ENCODE measurements around the gene UVRAG.

Gene UVRAG

GRCh38 chr11:76139314-76139713, 324.3 kb downstream of the UVRAG start:
- no peak for TF ChIP-seq CTCF (IDR thresholded peaks at IDR 0.05; ENCODE audit: control insufficient read depth, extremely low read depth, insufficient read depth)
- DNase-seq (ENCODE audit: low read depth): no peak
- H3K4me3 ChIP-seq (ENCODE audit: low read depth, low read length): no peak overlapping the region

DNA sequence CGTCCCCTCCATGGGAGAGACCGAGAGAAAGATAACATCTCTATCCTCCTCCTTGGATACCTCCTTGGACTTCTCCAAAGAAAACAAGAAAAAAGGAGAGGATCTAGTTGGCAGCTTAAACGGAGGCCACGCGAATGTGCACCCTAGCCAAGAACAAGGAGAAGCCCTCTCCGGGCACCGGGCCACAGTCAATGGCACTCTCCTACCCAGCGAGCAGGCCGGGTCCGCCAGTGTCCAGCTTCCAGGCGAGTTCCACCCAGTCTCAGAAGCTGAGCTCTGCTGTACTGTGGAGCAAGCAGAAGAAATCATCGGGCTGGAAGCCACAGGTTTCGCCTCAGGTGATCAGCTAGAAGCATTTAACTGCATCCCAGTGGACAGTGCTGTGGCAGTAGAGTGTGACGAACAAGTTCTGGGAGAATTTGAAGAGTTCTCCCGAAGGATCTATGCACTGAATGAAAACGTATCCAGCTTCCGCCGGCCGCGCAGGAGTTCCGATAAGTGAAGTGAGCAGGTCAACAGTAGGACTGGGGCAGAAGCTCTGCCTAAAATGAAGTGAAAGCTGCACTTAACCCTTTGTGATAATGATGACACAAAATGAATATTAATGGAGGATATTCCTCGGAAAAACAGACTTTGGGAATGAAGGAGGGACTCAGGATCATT, 326.0 kb downstream of the UVRAG start:
- no peak for DNase-seq (ENCODE audit: low read depth)
- H3K4me3 ChIP-seq (ENCODE audit: low read depth, low read length): no peak overlapping the region
- TF ChIP-seq CTCF (IDR thresholded peaks at IDR 0.05; ENCODE audit: control insufficient read depth, extremely low read depth, insufficient read depth): no peak

- DNase-seq (ENCODE audit: low read depth): no peak
- H3K4me3 ChIP-seq (ENCODE audit: low read depth, low read length): no peak overlapping the region
- TF ChIP-seq CTCF (IDR thresholded peaks at IDR 0.05; ENCODE audit: control insufficient read depth, extremely low read depth, insufficient read depth): no peak
These were observed 327.0 kb downstream of the UVRAG start for GRCh38 chr11:76141901-76142588.

- no peak for TF ChIP-seq CTCF (IDR thresholded peaks at IDR 0.05; ENCODE audit: control insufficient read depth, extremely low read depth, insufficient read depth)
- no peak for DNase-seq (ENCODE audit: low read depth)
- no peak overlapping the region for H3K4me3 ChIP-seq (ENCODE audit: low read depth, low read length)
These were observed 328.3 kb downstream of the UVRAG start for GRCh38 chr11:76143274-76143673.

DNA sequence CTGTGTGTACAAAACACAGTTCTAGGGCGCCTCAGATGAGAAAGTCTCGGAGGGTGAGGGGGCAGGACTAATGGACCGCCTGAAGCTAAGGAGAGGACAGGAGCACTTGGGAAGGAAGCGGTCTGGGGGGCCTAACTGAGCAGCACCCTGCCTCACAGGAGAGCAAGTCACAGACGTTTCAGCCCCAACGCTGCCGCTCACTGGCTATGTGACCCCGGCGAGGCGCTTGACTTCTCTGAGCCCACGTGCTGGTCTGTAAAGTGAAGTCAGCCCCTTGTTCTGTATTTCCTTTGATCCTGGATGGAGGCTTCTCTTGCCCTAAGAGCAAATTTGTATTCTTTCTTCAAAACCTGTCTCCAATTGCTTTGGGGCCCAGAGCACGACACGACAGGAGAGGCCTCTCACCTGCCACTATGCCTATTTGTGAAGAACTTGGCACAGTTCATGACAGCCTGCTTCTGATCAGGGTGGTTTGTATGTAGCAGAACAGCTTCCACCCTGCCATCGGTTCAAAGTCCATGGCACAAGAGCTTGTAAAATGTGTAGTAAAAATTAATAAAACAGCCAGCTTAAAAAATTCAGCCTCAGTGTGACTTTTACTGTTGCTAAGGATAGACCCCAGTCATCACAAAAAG, 332.2 kb downstream of the UVRAG start:
- TF ChIP-seq CTCF (IDR thresholded peaks at IDR 0.05; ENCODE audit: control insufficient read depth, extremely low read depth, insufficient read depth): no peak
- no peak overlapping the region for H3K4me3 ChIP-seq (ENCODE audit: low read depth, low read length)
- no peak for DNase-seq (ENCODE audit: low read depth)

DNA sequence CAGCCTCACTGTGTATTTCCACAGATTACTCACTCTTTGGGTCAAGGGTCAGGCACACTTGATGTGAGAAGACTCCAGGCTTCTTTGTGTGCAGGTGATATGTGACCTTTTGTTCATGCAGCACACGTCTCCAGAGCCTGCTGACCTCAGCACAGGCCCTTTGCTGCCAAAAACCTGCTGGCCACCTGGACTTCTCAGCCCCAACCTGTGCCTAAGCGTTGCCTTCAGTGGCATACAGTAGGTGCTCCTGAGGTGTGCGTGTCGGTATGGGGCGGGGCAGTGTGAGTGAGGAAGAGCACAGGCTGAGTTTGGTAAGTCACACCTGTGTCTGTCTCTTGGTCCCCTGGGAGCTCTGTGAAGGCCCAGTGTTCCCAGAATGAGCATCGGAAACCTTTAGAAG, 333.2 kb downstream of the UVRAG start:
- H3K4me3 ChIP-seq (ENCODE audit: low read depth, low read length): no peak overlapping the region
- no peak for TF ChIP-seq CTCF (IDR thresholded peaks at IDR 0.05; ENCODE audit: control insufficient read depth, extremely low read depth, insufficient read depth)
- no peak for DNase-seq (ENCODE audit: low read depth)

All from LNCaP clone FGC (cell line).